ENCODE data around the gene OR52E6.
A peak's percentile ranks its signal among the peaks of the same experiment; 100 is the strongest.

Gene OR52E6

DNA sequence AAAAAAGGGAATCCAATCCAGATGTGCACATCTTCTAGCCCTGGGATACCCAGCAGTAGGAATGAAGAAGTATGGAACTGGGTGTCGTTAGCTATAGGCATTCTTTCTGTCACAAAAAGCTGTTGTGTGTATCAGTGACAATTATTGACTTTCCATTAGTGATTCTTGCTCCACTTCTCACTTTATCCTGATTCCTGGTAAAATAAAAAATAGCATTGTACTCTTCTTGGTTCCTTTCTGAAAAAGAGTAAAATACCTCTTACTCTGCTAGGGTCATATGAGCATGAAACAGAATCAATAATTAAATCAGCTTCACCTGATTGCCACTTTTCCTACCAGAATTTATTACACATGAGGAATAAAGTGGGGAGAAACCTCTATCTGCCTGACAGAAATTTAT lies at the start of gene OR52E6:
Gene OR52E6, minus strand, starts transcription at position 101 of the 400 bp plus-strand sequence. Its CDS starts 0 bp downstream, at position 101.
- no peak for DNase-seq

DNA sequence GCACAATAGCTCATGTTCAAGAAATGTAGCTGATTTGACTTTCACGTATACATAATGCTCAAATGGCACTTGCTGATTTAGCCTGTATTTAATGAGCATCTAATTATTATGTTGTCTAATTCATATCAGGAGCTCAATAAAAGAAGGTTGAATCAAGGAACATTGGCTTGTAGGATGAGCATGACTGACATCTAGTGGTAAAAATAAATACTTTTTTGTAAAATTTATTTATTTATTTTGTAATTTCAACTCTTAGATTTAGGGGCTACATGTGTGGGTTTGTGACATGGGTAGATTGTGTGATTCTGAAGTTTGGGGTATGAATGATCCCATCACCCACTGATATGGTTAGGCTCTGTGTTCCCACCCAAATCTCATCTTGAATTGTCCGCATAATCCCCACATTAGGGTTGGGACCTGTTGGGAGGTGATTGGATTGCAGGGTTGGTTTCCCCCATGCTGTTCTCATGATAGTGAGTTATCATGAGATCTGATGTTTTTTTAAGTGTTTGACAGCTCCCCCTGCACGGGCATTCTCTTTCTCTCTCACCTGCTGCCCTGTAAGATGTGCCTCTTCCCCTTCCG lies 49.6 kb upstream of the OR52E6 start:
- DNase-seq = peak; percentile 39

DNA sequence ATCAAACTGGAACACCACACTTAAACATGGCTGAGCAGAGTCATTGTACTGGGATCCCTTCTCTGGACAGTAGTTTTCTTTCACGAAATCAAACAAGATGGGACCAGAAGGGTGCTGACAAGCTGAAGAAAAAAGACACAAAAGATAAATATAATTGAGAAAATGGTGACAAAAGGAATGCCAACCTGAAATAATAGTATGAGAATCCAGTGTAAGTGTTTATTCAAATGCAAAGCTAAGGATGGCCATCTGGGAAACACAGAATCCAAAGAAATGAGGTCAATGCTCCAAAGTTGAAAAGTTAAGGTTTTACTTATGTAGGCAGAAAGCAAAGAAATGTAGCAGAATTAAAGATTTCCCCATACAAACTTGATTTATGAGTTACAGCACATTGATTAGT lies 46.0 kb upstream of the OR52E6 start:
- no peak for DNase-seq

GRCh38 chr11:5887172-5887571 lies 45.5 kb upstream of the OR52E6 start:
- DNase-seq = no peak

GRCh38 chr11:5881756-5882155 lies 40.1 kb upstream of the OR52E6 start:
- no peak for DNase-seq

DNA sequence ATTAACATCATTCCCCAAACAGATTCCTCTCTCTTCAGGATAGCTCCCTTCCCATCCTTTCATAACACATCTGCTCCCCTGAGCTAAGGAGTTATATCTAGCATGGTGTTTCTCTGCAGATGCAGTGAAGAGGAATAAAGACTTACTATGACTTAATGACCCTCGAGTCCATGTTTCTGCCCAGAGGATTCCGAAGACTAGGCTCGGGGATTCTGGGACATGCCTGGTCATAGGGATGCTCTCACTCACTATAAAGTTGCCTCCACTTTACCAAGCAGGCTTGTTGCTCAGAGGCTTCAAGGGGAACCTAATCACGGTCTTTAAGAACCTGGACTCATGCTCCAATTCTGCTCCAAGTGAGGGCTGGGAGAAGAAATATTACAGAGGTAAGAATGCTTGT lies 38.6 kb upstream of the OR52E6 start, which contains the start of gene OR52E4:
Gene OR52E4, plus strand, starts transcription at position 301 of the 400 bp plus-strand sequence. CDS start 3,664 bp downstream, outside the sequence.
- DNase-seq = no peak

GRCh38 chr11:5878564-5878963 lies 36.9 kb upstream of the OR52E6 start:
- DNase-seq = no peak

GRCh38 chr11:5865826-5866225 lies 24.1 kb upstream of the OR52E6 start:
- DNase-seq = no peak

- no peak for DNase-seq
These were observed 15.9 kb upstream of the OR52E6 start, which contains the start of gene OR52E8 for GRCh38 chr11:5857590-5857989. OR52E8 (minus strand) TSS chr11:5857690; CDS start chr11:5857690, 0 bp downstream.

DNA sequence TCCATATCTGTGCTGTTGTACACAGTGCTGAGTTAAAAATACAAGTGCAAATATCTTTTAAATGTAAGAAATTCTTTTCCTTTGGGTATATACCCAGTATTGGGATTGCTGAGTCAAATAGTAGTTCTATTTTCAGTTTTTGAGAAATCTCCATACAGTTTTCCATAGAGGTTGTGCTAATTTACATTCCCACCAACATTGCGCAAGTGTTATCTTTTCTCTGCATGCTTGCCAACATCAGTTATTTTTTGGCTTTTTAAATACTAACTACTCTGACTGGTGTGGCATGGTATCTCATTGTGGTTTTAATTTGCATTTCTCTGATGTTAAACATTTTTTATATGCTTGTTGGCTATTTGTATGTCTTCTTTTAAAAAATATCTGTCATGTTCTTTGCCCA lies 9.3 kb upstream of the OR52E6 start:
- peak; percentile 8 for DNase-seq

GRCh38 chr11:5847711-5848110 lies 6.0 kb upstream of the OR52E6 start:
- DNase-seq = peak; percentile 45

GRCh38 chr11:5846701-5847100 lies 5.0 kb upstream of the OR52E6 start:
- DNase-seq = no peak

DNA sequence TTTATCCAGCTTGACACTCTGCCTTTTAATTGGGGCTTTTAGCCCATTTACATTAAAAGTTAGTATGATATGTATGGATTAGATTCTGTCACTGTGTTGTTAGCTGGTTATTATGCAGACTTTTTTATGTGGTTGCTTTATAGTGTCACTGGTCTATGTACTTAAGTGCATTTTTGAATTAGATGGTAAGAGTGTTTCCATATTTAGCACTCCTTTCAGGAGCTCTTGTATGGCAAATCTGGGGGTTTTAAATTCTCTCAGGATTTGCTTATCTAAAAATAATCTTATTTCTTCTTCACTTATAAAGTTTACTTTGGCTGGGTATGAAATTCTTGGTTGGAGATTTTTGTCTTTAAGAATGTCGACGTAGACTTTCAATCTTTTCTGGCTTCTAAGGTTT lies 4.0 kb downstream of the OR52E6 start:
- no peak for DNase-seq

DNA sequence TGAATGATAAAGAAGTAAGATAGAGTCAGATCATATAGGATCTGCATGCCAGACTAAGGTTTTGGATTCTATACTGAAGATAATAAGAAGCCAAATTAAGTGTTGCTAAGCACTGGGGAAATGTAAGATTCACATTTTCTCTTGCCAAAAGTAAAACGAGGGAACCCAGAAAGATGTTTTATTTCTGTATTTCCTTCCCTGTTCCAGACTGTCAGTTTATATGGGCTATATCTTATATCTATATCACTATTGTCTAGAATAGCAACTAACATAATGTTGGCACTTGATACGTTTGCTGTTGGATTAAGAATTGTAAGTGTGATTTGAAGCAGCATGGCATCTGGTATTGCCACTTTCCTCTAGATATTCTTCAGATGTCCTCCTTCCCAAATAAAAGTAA lies 8.3 kb downstream of the OR52E6 start:
- no peak for DNase-seq

DNA sequence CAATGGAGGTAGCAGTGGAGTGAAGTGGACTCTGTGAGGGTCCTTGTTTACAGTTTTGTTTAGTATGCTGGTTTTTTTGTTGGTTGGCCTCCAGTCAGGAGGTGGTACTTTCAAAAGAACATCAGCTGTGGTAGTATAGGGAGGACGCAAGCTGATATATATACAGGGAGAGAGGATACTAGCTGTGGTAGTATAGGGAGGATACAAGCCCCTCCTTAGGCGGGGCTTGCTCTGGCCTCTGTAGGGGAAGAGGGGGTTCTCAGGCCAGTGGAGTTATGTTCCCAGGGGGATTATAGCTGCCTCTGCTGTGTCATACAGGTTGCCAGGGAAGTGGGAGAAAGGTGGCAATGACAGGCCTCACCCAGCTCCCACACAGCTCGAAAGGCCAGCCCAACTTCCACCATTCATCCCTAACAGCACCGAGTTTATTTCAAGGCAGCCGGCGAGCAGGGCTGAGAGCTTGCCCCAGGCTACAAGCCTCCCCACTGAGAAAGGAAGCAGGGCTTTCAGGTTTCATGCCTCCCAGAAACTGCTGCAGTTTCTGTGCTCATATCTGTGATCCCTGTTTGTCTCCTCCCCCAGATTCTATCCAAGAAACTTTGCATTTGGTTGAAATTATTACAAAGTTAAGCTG lies 10.4 kb downstream of the OR52E6 start:
- no peak for DNase-seq

GRCh38 chr11:5818245-5818886 lies 23.3 kb downstream of the OR52E6 start:
- DNase-seq = no peak

DNA sequence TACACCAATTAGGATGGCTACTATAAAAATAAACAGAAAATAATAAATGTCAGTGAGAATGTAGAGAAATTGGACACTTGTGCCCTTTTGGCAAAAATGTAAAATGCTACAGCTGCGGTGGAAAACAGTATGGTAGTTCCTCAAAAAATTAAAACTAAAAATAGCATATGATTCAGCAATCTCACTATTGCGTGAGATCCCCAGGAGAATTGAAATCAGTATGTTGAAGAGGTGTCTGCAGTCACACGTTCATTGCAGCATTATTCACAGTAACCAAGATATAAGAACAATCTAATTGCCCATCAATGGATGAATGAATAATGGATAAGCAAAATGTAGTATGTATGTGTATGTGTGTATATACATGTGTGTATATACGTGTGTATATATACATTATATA lies 26.2 kb downstream of the OR52E6 start:
- DNase-seq = peak; percentile 31

GRCh38 chr11:5809905-5810795 lies 31.5 kb downstream of the OR52E6 start:
- DNase-seq = peak; percentile 85

DNA sequence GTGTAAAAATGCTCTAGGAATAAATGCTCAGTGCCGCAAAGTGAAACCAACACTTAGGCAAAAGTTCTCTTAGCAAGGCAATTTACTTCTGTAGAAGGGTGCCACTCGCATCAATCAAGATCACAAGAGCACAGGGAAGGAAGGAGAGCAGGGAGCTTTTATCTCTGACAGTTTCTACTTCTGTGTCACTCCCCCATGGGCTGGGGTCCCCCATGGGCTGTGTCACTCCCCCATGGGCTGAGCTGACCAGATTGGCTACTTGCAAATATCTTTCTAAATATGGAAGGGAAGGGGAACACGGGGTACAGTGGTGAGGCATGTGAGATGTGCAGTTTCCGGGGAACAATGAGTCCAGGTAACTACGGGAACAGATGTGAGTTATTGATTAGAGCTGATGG lies 32.6 kb downstream of the OR52E6 start:
- DNase-seq = peak; percentile 45

GRCh38 chr11:5808500-5809121 lies 33.1 kb downstream of the OR52E6 start, which contains the start of gene OR52N2:
OR52N2 (plus strand) TSS chr11:5808924; CDS start chr11:5820336, 11,412 bp downstream.
- peak; percentile 88 for DNase-seq

- DNase-seq = peak; percentile 32
These were observed 34.1 kb downstream of the OR52E6 start for GRCh38 chr11:5807580-5807979.

DNA sequence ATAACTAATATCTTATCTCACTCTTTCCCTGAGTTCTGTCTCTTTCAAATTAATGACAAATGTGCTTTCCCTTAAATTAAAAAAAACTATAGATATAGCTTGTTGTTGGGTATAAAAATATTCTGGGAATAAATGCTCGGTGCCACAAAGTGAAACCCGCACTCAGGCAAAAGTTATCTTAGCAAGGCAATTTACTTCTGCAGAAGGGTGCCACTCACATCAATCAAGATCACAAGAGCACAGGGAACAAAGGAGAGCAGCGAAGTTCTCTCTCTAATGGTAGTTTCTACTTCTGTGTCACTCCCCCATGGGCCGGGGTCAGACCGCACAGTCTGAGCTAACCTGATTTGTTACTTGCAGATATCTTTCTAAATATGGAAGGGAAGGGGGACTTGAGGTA lies 37.7 kb downstream of the OR52E6 start:
- DNase-seq = no peak

DNA sequence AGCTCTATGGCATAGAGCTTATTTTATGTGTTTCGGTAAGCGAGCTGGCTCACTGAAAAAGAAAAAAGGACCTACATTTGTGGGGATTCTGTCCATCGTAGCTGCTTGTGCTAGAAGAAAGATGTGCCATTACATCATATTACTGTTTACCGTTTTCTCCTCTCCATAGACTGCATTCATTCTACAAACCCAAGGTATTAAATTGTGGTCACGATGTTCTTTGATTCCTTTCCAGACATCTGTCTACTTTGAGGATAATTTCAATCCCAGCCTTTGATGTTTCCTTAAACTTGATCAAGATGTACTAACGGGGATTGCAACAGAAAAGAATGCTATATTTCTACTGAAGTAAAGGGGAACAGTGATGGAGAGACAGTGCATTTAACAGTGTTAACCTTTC lies 45.2 kb downstream of the OR52E6 start:
- DNase-seq = no peak
